ENCODE data around the gene C12orf54.
"Not testable (repeated sequence)": the region's sequence is repeated elsewhere in the genome, so short reads cannot be mapped to it uniquely, and the experiment has no call there.

Gene C12orf54

DNA sequence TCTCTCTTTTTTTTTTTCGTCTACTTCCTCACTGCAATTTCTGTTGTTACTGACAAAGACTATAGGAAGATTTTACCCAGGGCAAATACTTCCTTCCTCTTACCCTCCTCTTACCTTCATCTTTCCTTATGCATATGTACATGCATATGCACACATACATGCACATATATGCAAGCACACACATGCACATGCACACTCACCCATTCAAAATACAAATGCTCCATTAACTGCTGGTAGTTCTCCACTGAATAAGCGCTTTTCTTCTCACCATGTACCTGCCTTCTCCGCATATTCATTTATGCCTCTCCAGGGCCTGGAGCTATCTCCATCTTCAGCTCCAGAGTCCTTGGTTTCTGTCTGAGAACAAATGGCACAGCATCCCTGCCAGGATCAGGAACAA, 632 bp downstream of the C12orf54 start:
- TF ChIP-seq CTCF (IDR thresholded peaks at IDR 0.05; ENCODE audit: low read depth, low read length): no peak

DNA sequence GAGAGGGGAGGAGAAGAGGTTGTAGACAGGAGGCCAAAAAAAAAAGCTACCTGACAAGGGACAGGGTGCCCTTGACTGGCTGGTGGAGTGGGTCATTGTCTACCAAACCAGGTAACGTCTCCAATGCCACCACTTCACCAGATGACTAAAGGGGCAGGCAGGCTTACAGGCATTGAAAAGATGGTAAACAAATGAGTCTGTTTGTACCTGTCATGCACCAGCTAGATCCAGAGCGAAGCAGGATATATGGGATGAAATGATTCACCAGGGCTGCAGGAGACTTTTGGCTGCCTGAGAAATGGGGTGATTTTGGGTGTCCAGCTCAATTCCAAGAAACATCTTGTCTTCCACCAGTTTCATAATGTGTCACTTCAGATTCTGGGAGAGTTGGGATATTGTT, 4.0 kb downstream of the C12orf54 start:
- H3K4me3 ChIP-seq (ENCODE audit: low read depth, low read length): no peak overlapping the region
- TF ChIP-seq CTCF (IDR thresholded peaks at IDR 0.05; ENCODE audit: low read depth, low read length): no peak

More for the DNA sequence above, 632 bp downstream of the C12orf54 start:
- H3K4me3 ChIP-seq (ENCODE audit: low read depth, low read length): no peak overlapping the region

DNA sequence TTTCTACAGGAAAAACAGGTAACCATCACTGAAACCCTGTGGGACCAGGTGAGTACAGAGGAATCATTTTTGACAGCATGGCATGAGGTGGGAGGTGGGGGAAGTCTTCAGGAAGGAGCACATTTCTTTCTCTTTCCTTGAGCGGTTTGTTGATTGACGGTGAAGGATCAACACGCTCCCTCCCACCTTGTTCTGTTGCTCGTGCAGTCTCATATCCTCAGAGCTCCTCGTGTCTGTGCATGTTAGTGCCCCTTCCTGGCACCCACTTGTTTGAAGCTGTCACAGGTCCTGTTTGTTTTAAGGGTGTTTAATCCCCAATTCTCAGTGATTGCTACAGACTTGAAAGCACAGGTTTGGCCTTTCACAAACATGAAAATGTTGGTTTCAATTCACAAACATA, 4.4 kb downstream of the C12orf54 start:
- TF ChIP-seq CTCF (IDR thresholded peaks at IDR 0.05; ENCODE audit: low read depth, low read length): no peak
- H3K4me3 ChIP-seq (ENCODE audit: low read depth, low read length): no peak overlapping the region

DNA sequence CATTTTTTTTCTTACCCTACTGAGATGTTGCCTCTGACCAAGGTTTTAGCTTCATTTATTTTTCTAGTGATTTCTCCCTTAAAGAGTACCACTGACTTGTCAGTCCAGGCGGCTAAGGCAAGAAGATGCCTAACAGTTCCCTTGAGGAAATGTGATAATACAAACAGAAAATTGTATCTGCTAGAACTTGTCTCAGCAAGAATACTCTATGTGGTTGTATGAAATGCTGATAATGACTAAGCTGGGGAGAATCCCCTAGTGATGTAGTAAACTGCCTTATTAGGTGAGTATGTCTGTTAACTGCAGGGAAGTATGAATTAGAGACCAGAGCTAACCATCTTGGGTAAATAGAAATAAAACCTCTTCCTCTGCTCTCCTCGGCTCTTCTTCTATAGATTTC, 6.7 kb downstream of the C12orf54 start:
- no peak for TF ChIP-seq CTCF (IDR thresholded peaks at IDR 0.05; ENCODE audit: low read depth, low read length)
- H3K4me3 ChIP-seq (ENCODE audit: low read depth, low read length): no peak overlapping the region

DNA sequence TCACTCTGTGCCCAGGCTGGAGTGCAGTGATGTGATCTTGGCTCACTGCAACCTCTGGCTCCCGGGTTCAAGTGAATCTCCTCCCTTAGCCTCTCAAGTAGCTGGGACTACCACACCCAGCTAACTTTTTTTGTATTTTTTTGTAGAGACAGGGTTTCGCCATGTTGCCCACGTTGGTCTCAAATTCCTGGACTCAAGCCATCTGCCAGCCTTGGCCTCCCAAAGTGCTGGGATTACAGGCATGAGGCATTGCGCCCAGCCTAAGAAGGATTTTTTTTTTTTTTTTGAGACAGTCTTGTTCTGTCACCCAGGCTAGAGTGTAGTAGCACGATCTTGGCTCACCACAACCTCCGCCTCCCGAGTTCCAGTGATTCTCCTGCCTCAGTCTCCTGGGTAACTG, 7.2 kb downstream of the C12orf54 start:
- H3K4me3 ChIP-seq (ENCODE audit: low read depth, low read length): not testable (repeated sequence)

DNA sequence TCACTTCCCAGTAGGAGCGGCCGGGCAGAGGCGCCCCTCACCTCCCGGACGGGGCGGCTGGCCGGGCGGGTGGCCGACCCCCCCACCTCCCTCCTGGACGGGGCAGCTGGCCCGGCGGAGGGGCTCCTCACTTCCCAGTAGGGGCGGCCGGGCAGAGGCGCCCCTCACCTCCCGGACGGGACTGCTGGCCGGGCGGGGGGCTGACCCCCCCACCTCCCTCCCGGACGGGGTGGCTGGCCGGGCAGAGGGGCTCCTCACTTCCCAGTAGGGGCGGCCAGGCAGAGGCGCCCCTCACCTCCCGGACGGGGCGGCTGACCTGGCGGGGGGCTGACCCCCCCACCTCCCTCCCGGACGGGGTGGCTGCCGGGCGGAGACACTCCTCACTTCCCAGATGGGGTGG, 18.0 kb downstream of the C12orf54 start:
- not testable (repeated sequence) for H3K4me3 ChIP-seq (ENCODE audit: low read depth, low read length)

GRCh38 chr12:48506836-48507235, 24.5 kb downstream of the C12orf54 start:
- not testable (repeated sequence) for H3K4me3 ChIP-seq (ENCODE audit: low read depth, low read length)

- H3K4me3 ChIP-seq (ENCODE audit: low read depth, low read length): no peak overlapping the region
Measured at GRCh38 chr12:48508987-48509386, 26.7 kb downstream of the C12orf54 start.

GRCh38 chr12:48510111-48510510, 27.8 kb downstream of the C12orf54 start:
- TF ChIP-seq CTCF (IDR thresholded peaks at IDR 0.05; ENCODE audit: low read depth, low read length): no peak
- H3K4me3 ChIP-seq (ENCODE audit: low read depth, low read length): no peak overlapping the region

More at GRCh38 chr12:48508987-48509386, 26.7 kb downstream of the C12orf54 start:
- TF ChIP-seq CTCF (IDR thresholded peaks at IDR 0.05; ENCODE audit: low read depth, low read length): no peak
